Ascending aorta (tissue), 2 donors: Measurements from ENCODE around the gene SH3YL1. TPM values are rescaled to one million over a fixed set of nuclear protein-coding genes. Genes with fewer than 3 reads are reported as not detected.

Experiments
- DNase-seq, 2 donors: peaks; one replicate each; pipeline ENCODE4 v3.0.0-alpha.2; 2019; ENCODE audit warnings: low spot score in 2 of 2
- H3K27ac ChIP-seq, 2 donors: fragments of 200-600 bp; sonication (generic); one replicate each; pipeline ENCODE4 v1.5.1; 2016 to 2017; ENCODE audit warnings: mild to moderate bottlenecking in 1 of 2
- H3K27me3 ChIP-seq: fragments of 200-600 bp; sonication (generic); one replicate; pipeline ENCODE4 v1.5.1; 2017
- H3K36me3 ChIP-seq, 2 donors: fragments of 200-600 bp; sonication (generic); one replicate each; pipeline ENCODE4 v1.5.1; 2016
- H3K4me1 ChIP-seq, 2 donors: fragments of 200-600 bp; sonication (generic); one replicate each; pipeline ENCODE4 v1.5.1; 2016 to 2017; ENCODE audit warnings: mild to moderate bottlenecking in 1 of 2
- H3K4me3 ChIP-seq, 2 donors: fragments of 200-600 bp; sonication (generic); one replicate each; pipeline ENCODE4 v1.5.1; 2016 to 2017; ENCODE audit warnings: mild to moderate bottlenecking in 1 of 2
- H3K9me3 ChIP-seq, 2 donors: fragments of 200-600 bp; sonication (generic); one replicate each; pipeline ENCODE4 v1.5.1; 2016
- CTCF ChIP-seq, 3 experiments: fragments of 200-600 bp in 2 of 3; fragments of 450-650 bp in 1 of 3; sonication (generic) in 2 of 3; IDR thresholded peaks; one replicate each; pipeline ENCODE4 v1.5.1; 2016 to 2019; ENCODE audit warnings: antibody characterized with exemption in 3 of 3, mild to moderate bottlenecking in 1 of 3, moderate library complexity in 1 of 3
- intact Hi-C: fragments of 100-400 bp; cut with DNase I; formaldehyde crosslinking; loops from one replicate; pipeline ENCODE4 v1.15.1; 2023
- total RNA-seq: library from RNA; depleted of rRNA; stranded (reverse); fragments of >200 nt; gene quantifications from one replicate; pipeline ENCODE4 v1.1.0, GENCODE V29; 2016

The SH3YL1 gene
- total RNA-seq, 1 donor from 2014 or later, result 3.0 TPM

GRCh38 chr2:274503-274902, 10.7 kb upstream of the SH3YL1 start:
- H3K4me3 ChIP-seq, result no peak overlapping the region
- no peaks in the 10 kb centered on the region for H3K4me1 ChIP-seq
- DNase-seq, result no peak
- H3K36me3 ChIP-seq, result peaks cover 21 to 47% of the 10 kb centered on the region in 2 donors
- no peak overlapping the region for H3K27ac ChIP-seq
- intact Hi-C loops, result no loop called here
- no peaks in the 10 kb centered on the region for H3K27me3 ChIP-seq
- no peak for TF ChIP-seq CTCF (IDR thresholded peaks at IDR 0.05)
- no peaks in the 10 kb centered on the region for H3K9me3 ChIP-seq

GRCh38 chr2:273333-273732, 9.5 kb upstream of the SH3YL1 start:
- Histone ChIP-seq H3K9me3 (no peaks in the 10 kb centered on the region), H3K4me1 (no peaks in the 10 kb centered on the region), H3K36me3 (peaks cover 15 to 36% of the 10 kb centered on the region in 2 donors), H3K27ac (no peak overlapping the region), H3K4me3 (no peak overlapping the region), H3K27me3 (no peaks in the 10 kb centered on the region)
- intact Hi-C loops, result no loop called here
- TF ChIP-seq CTCF (IDR thresholded peaks at IDR 0.05), result no peak
- DNase-seq, result no peak

- TF ChIP-seq CTCF (IDR thresholded peaks at IDR 0.05), result no peak
- intact Hi-C loops, result no loop called here
- H3K4me3 ChIP-seq, result no peak overlapping the region
Measured at GRCh38 chr2:271917-272316, 8.1 kb upstream of the SH3YL1 start.

GRCh38 chr2:270861-271260, 7.0 kb upstream of the SH3YL1 start:
- no peak overlapping the region for H3K27ac ChIP-seq
- H3K4me3 ChIP-seq, result no peak overlapping the region
- no peak for DNase-seq
- H3K9me3 ChIP-seq, result no peaks in the 10 kb centered on the region
- H3K4me1 ChIP-seq, result peaks cover 0 to 2% of the 10 kb centered on the region in 2 donors
- peaks cover 3 to 13% of the 10 kb centered on the region in 2 donors for H3K36me3 ChIP-seq
- no peak for TF ChIP-seq CTCF (IDR thresholded peaks at IDR 0.05)
- no peaks in the 10 kb centered on the region for H3K27me3 ChIP-seq
- intact Hi-C loops, result no loop called here

More at GRCh38 chr2:271917-272316, 8.1 kb upstream of the SH3YL1 start:
- H3K4me1 ChIP-seq, result no peaks in the 10 kb centered on the region
- no peak overlapping the region for H3K27ac ChIP-seq
- no peaks in the 10 kb centered on the region for H3K27me3 ChIP-seq
- peaks cover 4 to 22% of the 10 kb centered on the region in 2 donors for H3K36me3 ChIP-seq
- no peaks in the 10 kb centered on the region for H3K9me3 ChIP-seq
- no peak for DNase-seq

GRCh38 chr2:269356-270030, 5.7 kb upstream of the SH3YL1 start:
- TF ChIP-seq CTCF (IDR thresholded peaks at IDR 0.05), result no peak
- Histone ChIP-seq H3K9me3 (no peaks in the 10 kb centered on the region), H3K4me1 (peaks cover 0 to 6% of the 10 kb centered on the region in 2 donors), H3K4me3 (no peak overlapping the region), H3K36me3 (peaks cover 3 to 13% of the 10 kb centered on the region in 2 donors), H3K27me3 (no peaks in the 10 kb centered on the region), H3K27ac (no peak overlapping the region)
- DNase-seq, result no peak
- intact Hi-C loops, result no loop called here
